Breast epithelium (tissue), 4 donors: ENCODE results near the gene TMEM163. TPM values are rescaled to one million over a fixed set of nuclear protein-coding genes. Genes with fewer than 3 reads are reported as not detected.
"Not testable (repeated sequence)": the region's sequence is repeated elsewhere in the genome, so short reads cannot be mapped to it uniquely, and the experiment has no call there.

Experiments used
- DNase-seq, 2 donors: peaks; one replicate each; pipeline ENCODE4 v3.0.0-alpha.2; 2019; ENCODE audit warnings: low spot score in 2 of 2
- H3K27ac ChIP-seq, 2 donors: fragments of 200-600 bp; sonication (generic) in 1 of 2; one replicate each; pipeline ENCODE4 v1.5.1; 2016 to 2019; ENCODE audit warnings: mild to moderate bottlenecking in 1 of 2
- H3K27me3 ChIP-seq, 2 donors: fragments of 200-600 bp; sonication (generic) in 1 of 2; one replicate each; pipeline versions ENCODE4 v1.5.1 to v1.6.0; 2017 to 2019; ENCODE audit warnings: control low read depth in 1 of 2, mild to moderate bottlenecking in 1 of 2
- H3K36me3 ChIP-seq: fragments of 200-600 bp; one replicate; pipeline ENCODE4 v1.5.1; 2019
- H3K4me1 ChIP-seq, 2 donors: fragments of 200-600 bp; sonication (generic); one replicate each; pipeline ENCODE4 v1.5.1; 2016 to 2019; ENCODE audit warnings: control low read depth in 1 of 2
- H3K4me3 ChIP-seq, 3 donors: fragments of 200-600 bp; sonication (generic); 1 replicate in 2 of 3; 2 replicates in 1 of 3; pipeline ENCODE4 v1.5.1; 2016 to 2019; ENCODE audit warnings: mild to moderate bottlenecking in 3 of 3, moderate library complexity in 2 of 3
- H3K9me3 ChIP-seq, 2 donors: fragments of 200-600 bp; sonication (generic) in 1 of 2; one replicate each; pipeline ENCODE4 v1.5.1; 2016 to 2019; ENCODE audit warnings: control low read depth in 1 of 2
- CTCF ChIP-seq, 3 donors: fragments of 450-650 bp; IDR thresholded peaks; one replicate each; pipeline ENCODE4 v1.5.1; 2016 to 2017; ENCODE audit warnings: antibody characterized with exemption in 3 of 3, mild to moderate bottlenecking in 3 of 3, moderate library complexity in 3 of 3
- POLR2A ChIP-seq: fragments of 450-650 bp; IDR thresholded peaks from one replicate; pipeline ENCODE4 v1.6.1; 2016; ENCODE audit warnings: antibody characterized with exemption, mild to moderate bottlenecking, moderate library complexity
- POLR2AphosphoS5 ChIP-seq, 3 donors: sonication (generic); formaldehyde crosslinking; IDR thresholded peaks; one replicate each; pipeline ENCODE4 v1.6.1; 2017; ENCODE audit warnings: antibody characterized with exemption in 3 of 3
- intact Hi-C: fragments of 100-400 bp; cut with DNase I; formaldehyde crosslinking; loops from one replicate; pipeline ENCODE4 v1.15.1; 2023; ENCODE audit warnings: low total_unique reads
- total RNA-seq, 3 donors: library from RNA; depleted of rRNA; stranded (reverse); fragments of >200 nt; gene quantifications; one replicate each; pipeline ENCODE4 v1.1.0, GENCODE V29; 2016

The TMEM163 gene
- total RNA-seq, 3 donors from 2014 or later = 0.32 to 1.5 (median 0.66) TPM

GRCh38 chr2:134593519-134593918 lies 125.3 kb downstream of the TMEM163 start:
- no peak overlapping the region for H3K27ac ChIP-seq
- no peaks in the 10 kb centered on the region for H3K27me3 ChIP-seq
- DNase-seq = no peak
- no peak overlapping the region for H3K4me3 ChIP-seq
- intact Hi-C loops = no loop called here
- no peaks in the 10 kb centered on the region for H3K4me1 ChIP-seq
- H3K9me3 ChIP-seq = peaks cover 15 to 22% of the 10 kb centered on the region in 2 donors
- no peak for TF ChIP-seq POLR2A
- no peak for TF ChIP-seq CTCF (IDR thresholded peaks at IDR 0.05)
- no peak for TF ChIP-seq POLR2AphosphoS5 (IDR thresholded peaks at IDR 0.05)
- H3K36me3 ChIP-seq = no peaks in the 10 kb centered on the region

DNA sequence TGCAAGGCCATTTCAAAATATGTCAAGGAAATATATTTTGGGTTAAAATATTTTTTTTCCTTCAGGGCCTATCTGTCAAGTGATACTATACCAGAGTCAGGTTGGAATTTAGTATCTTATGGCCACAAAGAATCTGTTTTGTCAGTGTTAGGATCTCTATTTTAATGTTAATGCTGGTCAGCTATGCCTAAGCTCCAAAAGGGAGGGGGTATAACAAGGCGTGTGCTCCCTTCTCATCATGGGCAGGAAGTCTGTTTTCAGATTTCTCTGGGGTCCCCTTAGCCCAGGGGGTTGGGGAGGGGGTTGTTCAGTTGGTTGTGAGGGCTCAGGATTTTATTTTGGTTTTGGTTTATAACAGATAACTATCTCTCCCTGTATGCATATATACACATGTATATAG lies 126.4 kb downstream of the TMEM163 start:
- TF ChIP-seq POLR2AphosphoS5 (IDR thresholded peaks at IDR 0.05) (no peak), CTCF (IDR thresholded peaks at IDR 0.05) (no peak), POLR2A (no peak)
- Histone ChIP-seq H3K9me3 (peaks cover 15 to 22% of the 10 kb centered on the region in 2 donors), H3K27me3 (no peaks in the 10 kb centered on the region), H3K36me3 (no peaks in the 10 kb centered on the region), H3K4me1 (no peaks in the 10 kb centered on the region), H3K4me3 (no peak overlapping the region), H3K27ac (no peak overlapping the region)
- intact Hi-C loops = no loop called here
- no peak for DNase-seq

- Histone ChIP-seq H3K27me3 (no peaks in the 10 kb centered on the region), H3K4me3 (no peak overlapping the region), H3K9me3 (peaks cover 15 to 22% of the 10 kb centered on the region in 2 donors), H3K4me1 (no peaks in the 10 kb centered on the region), H3K36me3 (no peaks in the 10 kb centered on the region), H3K27ac (no peak overlapping the region)
- intact Hi-C loops = no loop called here
- TF ChIP-seq POLR2A = no peak
- no peak for TF ChIP-seq POLR2AphosphoS5 (IDR thresholded peaks at IDR 0.05)
- TF ChIP-seq CTCF (IDR thresholded peaks at IDR 0.05) = no peak
- DNase-seq = no peak
Observed at GRCh38 chr2:134591526-134591925, 127.3 kb downstream of the TMEM163 start.

GRCh38 chr2:134590679-134591078 lies 128.1 kb downstream of the TMEM163 start:
- no peaks in the 10 kb centered on the region for H3K4me1 ChIP-seq
- peaks cover 15 to 22% of the 10 kb centered on the region in 2 donors for H3K9me3 ChIP-seq
- no peak overlapping the region for H3K27ac ChIP-seq
- DNase-seq = no peak
- H3K27me3 ChIP-seq = no peaks in the 10 kb centered on the region
- no peaks in the 10 kb centered on the region for H3K36me3 ChIP-seq
- TF ChIP-seq CTCF (IDR thresholded peaks at IDR 0.05) (no peak), POLR2A (no peak), POLR2AphosphoS5 (IDR thresholded peaks at IDR 0.05) (no peak)
- intact Hi-C loops = no loop called here
- no peak overlapping the region for H3K4me3 ChIP-seq

DNA sequence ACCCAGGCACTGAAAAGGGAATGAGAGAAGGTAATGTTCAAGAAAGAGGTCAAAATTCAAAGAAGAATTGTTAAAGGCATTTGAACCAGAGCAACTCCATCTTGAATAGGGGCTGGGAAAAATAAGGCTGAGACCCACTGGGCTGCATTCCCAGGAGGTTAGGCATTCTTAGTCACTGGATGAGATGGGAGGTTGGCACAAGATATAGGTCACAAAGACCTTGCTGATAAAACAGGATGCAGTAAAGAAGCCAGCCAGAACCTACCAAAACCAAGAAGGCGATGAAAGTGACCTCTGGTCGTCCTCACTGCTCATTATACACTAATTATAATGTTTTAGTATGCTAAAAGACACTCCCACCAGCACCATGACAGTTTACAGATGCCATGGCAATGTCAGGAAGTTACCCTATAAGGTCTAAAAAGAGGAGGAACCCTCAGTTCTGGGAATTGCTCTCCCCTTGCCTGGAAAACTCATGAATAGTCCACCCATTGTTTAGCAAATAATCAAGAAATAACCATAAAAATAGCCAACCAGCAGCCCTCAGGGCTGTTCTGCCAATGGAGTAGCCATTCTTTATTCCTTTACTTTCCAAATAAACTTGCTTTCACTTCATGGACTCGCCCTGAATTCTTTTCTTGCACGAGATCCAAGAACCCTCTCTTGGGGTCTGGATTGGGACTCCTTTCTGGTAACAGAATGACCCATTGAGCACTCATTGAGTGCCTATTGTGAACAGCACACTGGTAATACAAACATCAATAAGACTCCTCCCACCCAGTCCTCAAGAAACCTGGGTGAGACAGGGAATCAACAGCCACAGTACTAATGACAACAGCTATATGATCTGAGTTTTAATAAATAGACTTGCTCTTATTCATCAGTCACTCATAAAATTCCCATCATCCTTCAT lies 129.4 kb downstream of the TMEM163 start:
- DNase-seq, intact Hi-C loops, H3K27ac ChIP-seq, H3K27me3 ChIP-seq, H3K36me3 ChIP-seq, H3K4me3 ChIP-seq, H3K4me1 ChIP-seq: not testable (repeated sequence)
- H3K9me3 ChIP-seq = peaks cover 15 to 22% of the 10 kb centered on the region in 2 donors
